ENCODE measurements around the gene BTBD9. TPM values are rescaled to one million over a fixed set of nuclear protein-coding genes. Genes with fewer than 3 reads are reported as not detected.

The BTBD9 gene
- total and polyA plus RNA-seq, 2 donors (not counting 1 experiment from before 2014, with no cell fraction given): 4.1 to 48.9 TPM

DNA sequence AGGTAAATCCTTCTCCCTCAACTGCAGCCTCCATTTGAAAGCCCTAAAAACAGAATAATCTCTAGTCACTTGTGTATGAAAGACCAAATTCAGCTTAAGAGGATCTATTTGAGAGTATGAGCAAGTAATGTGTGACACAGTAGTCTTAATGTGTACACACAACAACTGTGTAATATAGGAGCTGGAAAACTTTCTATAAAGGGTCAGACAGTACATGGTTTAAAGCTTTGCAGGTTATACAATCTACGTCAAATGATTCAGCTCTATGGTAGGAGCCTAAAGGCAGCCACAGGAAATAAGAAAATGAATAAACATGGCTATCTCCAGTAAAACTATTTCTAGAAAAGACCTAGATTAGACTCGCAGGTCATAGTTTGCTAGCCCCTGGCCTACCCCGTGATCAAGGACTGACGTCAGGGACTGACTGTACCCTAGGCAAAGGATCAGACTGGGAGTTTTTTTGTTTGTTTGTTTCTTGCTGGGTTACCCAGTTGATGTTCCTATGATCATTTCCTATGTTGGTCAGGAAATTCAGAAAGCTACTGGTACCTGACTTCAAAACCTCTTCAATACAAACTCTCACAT, 39.7 kb downstream of the BTBD9 start:
- Histone ChIP-seq H3K27me3 (replicated peaks in 1 of 4; ENCODE audit: control extremely low read depth in 1 of 4, control insufficient read depth in 3 of 4, insufficient read depth in 4 of 4, low read length in 3 of 4) (no peaks in the 10 kb centered on the region), H3K4me1 (ENCODE audit: control insufficient read depth in 2 of 2, insufficient read depth in 2 of 2, low read length in 2 of 2) (no peaks in the 10 kb centered on the region), H3K79me2 (ENCODE audit: control insufficient read depth, insufficient read depth, low read length) (peaks cover 12% of the 10 kb centered on the region), H3K27ac (ENCODE audit: low read length in 2 of 2) (no peak overlapping the region), H4K20me1 (ENCODE audit: control insufficient read depth, insufficient read depth, low read length, poor library complexity, severe bottlenecking) (no peaks in the 10 kb centered on the region), H3K4me3 (ENCODE audit: control extremely low read depth in 1 of 5, extremely low read depth in 1 of 5, insufficient read depth in 1 of 5, low read depth in 2 of 5, low read length in 4 of 5) (no peak overlapping the region), H2AFZ (ENCODE audit: insufficient read depth, low read depth, low read length, poor library complexity, severe bottlenecking) (no peak overlapping the region), H3K9ac (ENCODE audit: low read length) (no peak overlapping the region), H3K36me3 (replicated peaks in 1 of 2; ENCODE audit: control extremely low read depth in 1 of 2, control insufficient read depth in 1 of 2, extremely low read depth in 1 of 2, insufficient read depth in 2 of 2, low read length in 1 of 2) (peaks cover 2 to 12% of the 10 kb centered on the region in 2 experiments), H3K9me3 (ENCODE audit: control extremely low read depth in 1 of 3, control insufficient read depth in 2 of 3, insufficient read depth in 1 of 3, low read length in 2 of 3) (no peaks in the 10 kb centered on the region), H3K4me2 (replicated peaks; ENCODE audit: low read depth, low read length, poor library complexity, severe bottlenecking) (no peak overlapping the region)
- H3K9me3 Mint-ChIP-seq (ENCODE audit: insufficient read depth): no peaks in the 10 kb centered on the region
- ATAC-seq (ENCODE audit: low read depth) (no peak), DNase-seq (no peak)
- 100% methylated on average over 3 of the region's 4 CpGs for WGBS (ENCODE audit: insufficient coverage)
- H3K27me3 Mint-ChIP-seq: no peaks in the 10 kb centered on the region
- no peak for TF ChIP-seq EZH2 (IDR thresholded peaks at IDR 0.05; ENCODE audit: borderline replicate concordance, insufficient read depth, low read depth, low read length, poor library complexity, severe bottlenecking)
- TF ChIP-seq, protein P1, sequence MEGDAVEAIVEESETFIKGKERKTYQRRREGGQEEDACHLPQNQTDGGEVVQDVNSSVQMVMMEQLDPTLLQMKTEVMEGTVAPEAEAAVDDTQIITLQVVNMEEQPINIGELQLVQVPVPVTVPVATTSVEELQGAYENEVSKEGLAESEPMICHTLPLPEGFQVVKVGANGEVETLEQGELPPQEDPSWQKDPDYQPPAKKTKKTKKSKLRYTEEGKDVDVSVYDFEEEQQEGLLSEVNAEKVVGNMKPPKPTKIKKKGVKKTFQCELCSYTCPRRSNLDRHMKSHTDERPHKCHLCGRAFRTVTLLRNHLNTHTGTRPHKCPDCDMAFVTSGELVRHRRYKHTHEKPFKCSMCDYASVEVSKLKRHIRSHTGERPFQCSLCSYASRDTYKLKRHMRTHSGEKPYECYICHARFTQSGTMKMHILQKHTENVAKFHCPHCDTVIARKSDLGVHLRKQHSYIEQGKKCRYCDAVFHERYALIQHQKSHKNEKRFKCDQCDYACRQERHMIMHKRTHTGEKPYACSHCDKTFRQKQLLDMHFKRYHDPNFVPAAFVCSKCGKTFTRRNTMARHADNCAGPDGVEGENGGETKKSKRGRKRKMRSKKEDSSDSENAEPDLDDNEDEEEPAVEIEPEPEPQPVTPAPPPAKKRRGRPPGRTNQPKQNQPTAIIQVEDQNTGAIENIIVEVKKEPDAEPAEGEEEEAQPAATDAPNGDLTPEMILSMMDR (IDR thresholded peaks at IDR 0.05): no peak
- ChIA-PET POLR2A (no interaction called here), CTCF (interaction anchor here (0.8 to 1.8 kb wide), 6 partner anchors 10 to 106 kb away, joined by 3 to 6 read pairs (median 4); no protein-coding TSS in a partner anchor)
- peaks cover 11% of the 10 kb centered on the region for H3K4me1 Mint-ChIP-seq
- H3K27ac Mint-ChIP-seq: no peak overlapping the region
- H3K4me3 Mint-ChIP-seq: no peak overlapping the region
- intact Hi-C loops (cut with micrococcal nuclease): no loop called here

DNA sequence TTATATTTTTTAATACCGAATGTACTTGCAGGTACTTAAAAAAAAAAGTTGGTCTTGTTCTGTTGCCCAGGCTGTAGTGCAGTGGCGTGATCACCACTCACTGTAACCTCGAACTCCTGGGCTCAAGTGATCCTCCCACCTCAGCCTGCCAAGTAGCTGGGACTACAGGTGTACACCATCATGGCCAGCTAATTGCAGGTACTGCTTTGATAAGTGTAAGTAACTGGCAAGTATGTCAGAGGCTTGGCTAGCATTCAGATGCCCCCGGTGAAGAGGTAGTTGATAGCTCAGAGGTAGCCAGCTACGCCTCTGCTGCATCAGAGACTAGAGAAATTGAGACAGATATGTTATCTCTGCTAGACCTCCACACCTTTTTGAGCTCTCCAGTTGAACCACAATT, 40.5 kb downstream of the BTBD9 start:
- TF ChIP-seq, protein P1 (IDR thresholded peaks at IDR 0.05): no peak
- no peak for TF ChIP-seq EZH2 (IDR thresholded peaks at IDR 0.05; ENCODE audit: borderline replicate concordance, insufficient read depth, low read depth, low read length, poor library complexity, severe bottlenecking)
- no peak overlapping the region for H3K27ac ChIP-seq (ENCODE audit: low read length in 2 of 2)
- intact Hi-C loops (cut with micrococcal nuclease): no loop called here
- no peak overlapping the region for H3K27ac Mint-ChIP-seq
- no peaks in the 10 kb centered on the region for H3K27me3 ChIP-seq (replicated peaks in 1 of 4; ENCODE audit: control extremely low read depth in 1 of 4, control insufficient read depth in 3 of 4, insufficient read depth in 4 of 4, low read length in 3 of 4)
- H3K79me2 ChIP-seq (ENCODE audit: control insufficient read depth, insufficient read depth, low read length): peaks cover 12% of the 10 kb centered on the region
- no peak overlapping the region for H3K4me2 ChIP-seq (replicated peaks; ENCODE audit: low read depth, low read length, poor library complexity, severe bottlenecking)
- ChIA-PET POLR2A (no interaction called here), CTCF (interaction anchor here (0.9 to 1.8 kb wide), 3 partner anchors 27 to 105 kb away, joined by 3 to 6 read pairs (median 4); no protein-coding TSS in a partner anchor)
- H3K36me3 ChIP-seq (replicated peaks in 1 of 2; ENCODE audit: control extremely low read depth in 1 of 2, control insufficient read depth in 1 of 2, extremely low read depth in 1 of 2, insufficient read depth in 2 of 2, low read length in 1 of 2): peaks cover 5 to 12% of the 10 kb centered on the region in 2 experiments
- ATAC-seq (ENCODE audit: low read depth): no peak
- H3K4me3 Mint-ChIP-seq: no peak overlapping the region
- no peak for DNase-seq
- H3K4me1 ChIP-seq (ENCODE audit: control insufficient read depth in 2 of 2, insufficient read depth in 2 of 2, low read length in 2 of 2): no peaks in the 10 kb centered on the region
- peaks cover 11% of the 10 kb centered on the region for H3K4me1 Mint-ChIP-seq
- no peak overlapping the region for H3K9ac ChIP-seq (ENCODE audit: low read length)
- no peak overlapping the region for H2AFZ ChIP-seq (ENCODE audit: insufficient read depth, low read depth, low read length, poor library complexity, severe bottlenecking)
- no peaks in the 10 kb centered on the region for H4K20me1 ChIP-seq (ENCODE audit: control insufficient read depth, insufficient read depth, low read length, poor library complexity, severe bottlenecking)
- whole genome bisulfite sequencing (ENCODE audit: insufficient coverage): 100% methylated on average over 4 of the region's 5 CpGs
- H3K9me3 Mint-ChIP-seq (ENCODE audit: insufficient read depth): no peaks in the 10 kb centered on the region
- H3K4me3 ChIP-seq (ENCODE audit: control extremely low read depth in 1 of 5, extremely low read depth in 1 of 5, insufficient read depth in 1 of 5, low read depth in 2 of 5, low read length in 4 of 5): no peak overlapping the region
- no peaks in the 10 kb centered on the region for H3K9me3 ChIP-seq (ENCODE audit: control extremely low read depth in 1 of 3, control insufficient read depth in 2 of 3, insufficient read depth in 1 of 3, low read length in 2 of 3)
- no peaks in the 10 kb centered on the region for H3K27me3 Mint-ChIP-seq

All from B cell (primary cell).